Ecto neural progenitor cell (in vitro differentiated cells): ENCODE data around the gene PIP5K1B.

Source experiments
- DNase-seq: peaks from one replicate; pipeline ENCODE4 v3.0.0-alpha.2; 2018; ENCODE audit warnings: low spot score

Gene PIP5K1B

DNA sequence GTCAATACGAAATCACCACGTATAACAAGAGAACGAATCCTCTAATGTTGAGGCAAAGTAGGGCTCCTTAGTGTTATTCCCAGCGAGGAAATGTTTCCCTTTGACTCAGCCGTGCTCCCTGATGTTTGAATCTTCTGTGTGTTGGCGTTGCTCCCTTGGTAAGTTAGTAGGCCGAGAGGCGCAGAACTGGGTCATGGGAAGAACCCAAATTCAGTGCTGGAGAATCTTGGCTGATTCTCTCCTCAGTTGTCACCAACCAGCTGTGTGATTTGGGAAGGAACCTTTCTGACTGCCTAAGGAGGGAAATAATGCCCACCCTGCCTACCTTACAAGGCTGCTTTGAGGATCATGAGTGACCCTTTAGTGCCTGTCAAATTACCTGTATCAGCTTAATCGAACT lies 286.4 kb downstream of the PIP5K1B start:
- no peak for DNase-seq

DNA sequence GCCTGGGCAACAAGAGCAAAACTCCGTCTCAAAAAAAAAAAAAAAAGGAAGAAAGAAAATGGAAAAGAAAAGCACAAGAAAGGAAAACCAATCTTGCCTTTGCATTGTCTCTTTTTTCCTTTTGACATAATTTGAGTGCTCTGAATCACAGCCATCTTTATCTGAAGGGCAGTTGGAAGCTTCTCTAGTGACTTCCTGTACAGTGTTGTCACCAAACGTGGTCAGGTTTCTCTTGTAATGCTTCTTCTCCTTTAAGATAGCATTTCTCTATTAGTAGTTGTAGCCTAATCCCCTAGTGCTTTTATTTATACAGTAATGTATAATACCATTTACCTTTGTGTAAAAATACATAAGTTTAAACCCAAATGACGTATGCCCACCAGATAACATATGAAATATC lies 290.7 kb downstream of the PIP5K1B start:
- DNase-seq = no peak

GRCh38 chr9:68996462-68996861 lies 291.4 kb downstream of the PIP5K1B start:
- no peak for DNase-seq

- DNase-seq = no peak
Observed at GRCh38 chr9:68997666-68998065, 292.6 kb downstream of the PIP5K1B start.

GRCh38 chr9:68998385-68998784 lies 293.3 kb downstream of the PIP5K1B start:
- no peak for DNase-seq

DNA sequence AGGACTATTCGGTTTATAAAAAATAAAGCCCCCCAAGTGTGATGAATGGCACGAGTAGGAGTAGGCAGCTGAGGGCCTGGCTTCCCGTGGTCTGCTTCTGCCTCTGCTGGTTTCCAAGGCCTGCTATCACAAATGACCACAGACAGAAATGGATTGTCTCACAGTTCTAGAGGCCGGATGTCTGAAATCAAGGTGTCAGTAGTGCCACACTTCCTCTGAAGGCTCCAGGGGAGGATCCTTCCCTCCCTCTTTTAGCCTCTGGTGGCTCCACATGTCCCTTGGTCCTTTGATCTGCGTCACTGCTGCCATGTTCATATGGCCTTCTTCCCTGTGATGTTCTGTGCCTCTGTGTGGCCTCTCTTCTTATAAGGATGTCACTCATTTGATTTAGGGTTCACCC lies 293.8 kb downstream of the PIP5K1B start:
- DNase-seq = no peak

- peak; percentile 67 for DNase-seq
Observed at GRCh38 chr9:68999393-69000105, 294.5 kb downstream of the PIP5K1B start.

DNA sequence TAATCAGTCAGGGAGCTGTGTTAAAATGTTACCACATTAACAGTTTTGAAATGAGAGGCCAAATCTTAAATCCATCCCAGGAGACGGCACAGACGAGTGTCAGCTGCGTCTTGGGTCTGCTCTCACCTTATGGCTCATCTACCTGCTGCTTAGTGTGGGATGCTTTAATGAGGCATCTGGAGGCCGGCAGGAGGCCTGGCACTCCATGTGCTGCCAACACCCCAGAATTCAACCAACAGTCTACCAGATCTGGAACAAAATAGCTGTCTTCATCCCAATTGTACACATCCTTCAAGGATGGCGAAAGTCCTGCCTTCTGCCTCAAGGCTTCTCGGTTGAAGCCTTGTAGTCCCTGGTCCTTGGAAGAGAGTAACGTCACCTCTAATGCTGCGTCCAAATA lies 296.9 kb downstream of the PIP5K1B start:
- no peak for DNase-seq

DNA sequence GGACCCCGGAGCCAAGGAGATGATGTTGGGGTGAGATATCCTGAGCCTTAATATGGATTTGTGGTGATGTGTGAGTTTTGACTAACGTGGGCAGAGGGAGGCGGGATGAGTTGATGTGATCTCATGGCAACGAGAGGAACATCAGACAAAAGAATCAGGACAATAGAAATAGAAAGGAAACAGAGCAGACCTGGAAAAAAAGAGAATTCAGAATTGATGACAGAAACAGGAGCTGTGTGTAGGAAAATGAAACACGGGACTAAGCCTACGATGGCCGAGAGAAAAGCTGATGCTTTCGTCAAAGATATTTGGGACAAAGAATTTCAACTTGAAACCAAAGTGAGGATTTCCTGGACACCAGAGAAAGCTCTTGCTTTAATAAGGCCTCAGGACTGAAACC lies 298.0 kb downstream of the PIP5K1B start:
- no peak for DNase-seq

DNA sequence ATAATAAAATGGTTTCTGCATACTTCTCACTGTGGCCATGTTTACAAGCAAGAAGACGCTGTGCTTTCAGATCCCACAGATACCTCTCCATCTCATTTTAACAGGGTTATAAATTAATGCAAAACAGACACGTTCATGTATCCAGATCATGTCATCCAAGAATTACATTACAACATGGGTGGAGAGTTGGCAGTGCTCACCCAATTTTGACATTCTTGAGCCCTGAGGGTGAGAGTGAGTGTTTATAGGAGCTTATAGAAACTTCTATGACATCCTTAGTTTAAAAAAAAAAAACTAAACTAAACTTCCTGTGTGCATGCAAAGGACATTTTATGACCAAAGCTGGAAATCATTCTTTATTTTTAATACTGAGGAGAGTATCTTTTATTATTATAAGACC lies 299.8 kb downstream of the PIP5K1B start:
- DNase-seq = no peak

GRCh38 chr9:69009708-69010107 lies 304.7 kb downstream of the PIP5K1B start:
- DNase-seq = no peak

GRCh38 chr9:69012696-69013381 lies 307.8 kb downstream of the PIP5K1B start:
- DNase-seq = no peak

DNA sequence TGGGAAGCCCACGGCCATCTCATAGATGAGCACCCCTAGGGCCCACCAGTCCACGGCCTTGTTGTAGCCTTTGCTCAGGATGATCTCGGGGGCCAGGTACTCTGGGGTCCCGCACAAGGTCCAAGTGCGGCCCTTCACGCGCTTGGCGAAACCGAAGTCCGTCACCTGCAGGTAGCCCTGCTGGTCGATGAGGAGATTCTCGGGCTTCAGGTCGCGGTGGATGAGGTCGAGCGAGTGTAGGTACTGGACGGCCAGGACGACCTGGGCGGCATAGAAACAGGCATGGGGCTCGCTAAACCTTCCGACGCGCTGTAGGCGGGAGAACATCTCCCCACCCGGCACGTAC lies 308.3 kb downstream of the PIP5K1B start:
- DNase-seq = no peak

DNA sequence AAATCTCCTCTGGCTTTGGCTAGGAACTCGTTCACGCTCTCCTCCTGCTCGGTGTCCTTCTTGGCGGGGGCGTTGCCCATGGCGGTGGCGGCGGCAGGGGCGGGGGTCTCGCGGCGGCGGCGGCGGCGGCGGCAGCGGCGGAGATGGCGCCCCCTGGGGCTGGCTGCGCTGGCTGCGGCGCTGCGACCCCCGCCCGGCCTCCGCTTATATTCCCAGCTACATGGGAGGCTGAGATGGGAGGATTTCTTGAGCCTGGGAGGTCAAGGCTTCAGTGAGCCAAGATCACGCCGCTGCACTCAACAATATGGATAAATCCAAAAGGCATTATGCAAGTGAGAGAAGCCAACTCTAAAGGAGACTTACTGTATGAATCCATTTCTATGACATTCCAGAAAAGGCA lies 309.0 kb downstream of the PIP5K1B start, which contains the start of gene PRKACG:
PRKACG (minus strand) TSS at position 101 of the 400 bp plus-strand sequence; CDS start at position 80, 21 bp downstream.
- no peak for DNase-seq

DNA sequence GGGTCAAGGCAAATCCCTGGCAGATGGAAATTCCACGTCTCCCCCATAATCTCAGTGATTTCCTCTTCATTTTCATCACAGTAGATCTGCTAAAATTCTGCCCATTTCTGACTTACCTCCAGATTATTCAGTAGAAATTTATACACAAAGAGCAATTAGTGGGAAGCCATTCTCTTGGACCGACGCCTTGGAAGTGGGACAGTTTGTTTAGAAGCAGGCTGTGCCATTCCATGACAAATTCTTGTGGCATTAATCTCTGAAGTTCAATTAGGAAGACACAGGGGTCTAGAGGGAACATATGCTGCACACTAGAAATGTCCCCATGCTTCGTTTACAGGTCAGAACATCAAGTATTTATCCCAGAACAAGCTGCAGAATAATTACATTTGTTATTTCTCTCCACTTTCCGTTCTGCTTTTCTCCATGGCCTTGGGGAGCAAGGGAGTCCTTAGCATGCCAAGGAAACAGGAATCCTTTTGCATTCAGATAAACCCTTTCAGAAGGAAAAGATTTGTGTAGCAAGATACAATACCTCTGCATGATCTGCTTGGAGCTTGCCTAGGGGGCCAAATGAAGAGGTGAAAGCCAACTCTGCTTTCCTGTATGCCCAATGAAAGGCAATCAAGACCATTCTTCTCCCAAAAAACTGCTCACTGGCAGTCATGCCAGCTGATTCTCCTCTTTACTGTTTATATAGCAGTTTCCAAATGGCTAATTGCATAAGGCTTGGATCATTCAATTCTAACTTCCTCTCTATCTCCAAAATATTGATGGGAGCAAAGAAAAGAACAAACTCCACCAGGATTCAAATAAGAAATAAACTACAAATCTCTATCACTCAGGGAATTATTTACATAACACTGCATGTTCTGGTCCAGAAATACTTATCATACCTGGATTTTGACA lies 311.4 kb downstream of the PIP5K1B start:
- DNase-seq = no peak

DNA sequence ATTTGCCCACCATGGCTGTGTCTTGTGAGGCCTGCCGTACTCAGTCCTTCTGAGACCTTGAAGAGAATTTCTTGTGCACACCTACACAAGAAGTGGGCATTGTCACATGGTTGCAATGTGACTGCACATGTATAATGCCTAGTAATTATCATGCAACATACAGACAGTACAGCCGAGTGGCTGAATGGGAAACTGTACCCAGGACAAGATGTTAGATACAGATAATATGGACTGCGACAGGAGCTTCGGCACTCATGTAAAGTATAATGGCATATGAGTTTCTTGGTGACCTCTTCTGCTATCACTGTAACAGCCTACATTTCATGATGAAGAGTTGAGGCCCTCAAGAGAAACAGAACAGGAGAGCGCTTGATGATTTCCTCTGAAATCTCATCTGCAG lies 313.7 kb downstream of the PIP5K1B start:
- no peak for DNase-seq

GRCh38 chr9:69019808-69020207 lies 314.8 kb downstream of the PIP5K1B start:
- DNase-seq = no peak

DNA sequence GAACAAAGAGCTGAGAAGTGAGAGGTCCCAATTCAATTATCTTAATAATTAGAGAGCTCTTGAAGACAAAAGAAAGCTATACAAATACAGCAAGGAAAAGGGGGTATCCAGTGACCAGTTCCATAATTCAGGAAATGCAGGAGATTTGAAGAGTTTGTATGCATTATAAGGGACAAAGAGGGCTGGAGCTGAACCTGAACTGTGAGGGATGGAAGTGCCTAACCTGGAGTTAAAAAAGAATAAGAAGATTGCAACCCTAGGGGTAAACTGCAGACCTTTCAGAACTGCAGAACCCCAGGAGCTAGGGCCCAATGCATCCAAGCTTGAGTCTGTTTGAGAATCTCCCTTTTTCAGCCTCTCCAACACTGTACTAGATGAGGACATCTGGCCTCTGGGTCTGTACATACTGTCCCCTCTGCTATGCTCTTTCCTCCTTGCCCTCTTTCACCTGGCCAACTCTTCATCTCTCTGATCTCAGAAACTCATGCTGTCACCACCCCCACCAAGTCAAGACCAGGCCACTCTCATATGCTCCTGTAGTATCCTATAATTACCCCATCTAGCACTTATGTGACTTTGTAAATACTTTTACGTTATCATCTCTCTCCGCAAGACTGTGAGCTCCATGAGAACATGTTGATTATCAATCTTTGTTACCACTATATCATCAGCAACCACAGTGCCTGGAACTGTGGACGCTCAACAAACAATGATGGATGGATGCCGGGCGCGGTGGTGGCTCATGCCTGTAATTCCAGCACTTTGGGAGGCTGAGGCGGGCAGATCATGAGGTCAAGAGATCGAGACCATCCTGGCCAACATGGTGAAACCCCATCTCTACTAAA lies 315.5 kb downstream of the PIP5K1B start:
- DNase-seq = no peak

GRCh38 chr9:69023650-69024049 lies 318.6 kb downstream of the PIP5K1B start:
- DNase-seq = no peak

- DNase-seq = no peak
Observed at GRCh38 chr9:69027355-69028097, 322.5 kb downstream of the PIP5K1B start.

GRCh38 chr9:69028754-69029153 lies 323.7 kb downstream of the PIP5K1B start:
- DNase-seq = no peak
